Measurements from ENCODE around the gene UBAP1L. TPM values are rescaled to one million over a fixed set of nuclear protein-coding genes. Genes with fewer than 3 reads are reported as not detected.
"Not testable (repeated sequence)": the region's sequence is repeated elsewhere in the genome, so short reads cannot be mapped to it uniquely, and the experiment has no call there.

The UBAP1L gene
- polyA plus RNA-seq, 1 experiment = 1.0 TPM

DNA sequence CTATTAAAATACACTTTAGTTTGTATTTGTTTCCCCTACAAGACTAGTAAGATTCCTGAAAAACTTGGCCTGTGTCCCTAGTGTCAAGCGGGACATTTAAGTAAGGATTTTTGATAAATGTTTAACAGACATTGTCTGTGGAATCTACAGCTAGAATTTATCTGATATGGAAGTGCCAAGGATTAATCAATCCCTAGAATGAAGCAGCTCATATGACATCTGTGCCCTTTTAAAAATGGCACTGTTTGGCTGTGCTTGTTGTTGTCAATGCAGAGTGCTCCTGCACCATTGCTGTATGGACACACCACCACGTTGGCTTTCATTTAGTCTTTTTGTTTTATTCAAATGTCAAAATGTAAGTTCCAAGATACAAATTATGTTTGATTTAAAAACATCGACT lies 32.9 kb upstream of the UBAP1L start:
- POLR2A ChIA-PET = no interaction called here
- Histone ChIP-seq H3K27me3 (ENCODE audit: control insufficient read depth, insufficient read depth, low read length) (no peaks in the 10 kb centered on the region), H3K4me3 (ENCODE audit: low read depth, low read length) (no peak overlapping the region), H3K36me3 (ENCODE audit: control insufficient read depth, insufficient read depth, low read length) (peaks cover 3% of the 10 kb centered on the region)
- no peak for DNase-seq (ENCODE audit: low read depth)
- TF ChIP-seq, protein P1, sequence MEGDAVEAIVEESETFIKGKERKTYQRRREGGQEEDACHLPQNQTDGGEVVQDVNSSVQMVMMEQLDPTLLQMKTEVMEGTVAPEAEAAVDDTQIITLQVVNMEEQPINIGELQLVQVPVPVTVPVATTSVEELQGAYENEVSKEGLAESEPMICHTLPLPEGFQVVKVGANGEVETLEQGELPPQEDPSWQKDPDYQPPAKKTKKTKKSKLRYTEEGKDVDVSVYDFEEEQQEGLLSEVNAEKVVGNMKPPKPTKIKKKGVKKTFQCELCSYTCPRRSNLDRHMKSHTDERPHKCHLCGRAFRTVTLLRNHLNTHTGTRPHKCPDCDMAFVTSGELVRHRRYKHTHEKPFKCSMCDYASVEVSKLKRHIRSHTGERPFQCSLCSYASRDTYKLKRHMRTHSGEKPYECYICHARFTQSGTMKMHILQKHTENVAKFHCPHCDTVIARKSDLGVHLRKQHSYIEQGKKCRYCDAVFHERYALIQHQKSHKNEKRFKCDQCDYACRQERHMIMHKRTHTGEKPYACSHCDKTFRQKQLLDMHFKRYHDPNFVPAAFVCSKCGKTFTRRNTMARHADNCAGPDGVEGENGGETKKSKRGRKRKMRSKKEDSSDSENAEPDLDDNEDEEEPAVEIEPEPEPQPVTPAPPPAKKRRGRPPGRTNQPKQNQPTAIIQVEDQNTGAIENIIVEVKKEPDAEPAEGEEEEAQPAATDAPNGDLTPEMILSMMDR (IDR thresholded peaks at IDR 0.05; ENCODE audit: insufficient read depth, low read depth, low read length) = no peak
- CTCF ChIA-PET = interaction anchor here (0.7 to 1.2 kb wide), 3 partner anchors 8 to 19 kb away, joined by 3 to 4 read pairs (median 4); no protein-coding TSS in a partner anchor

DNA sequence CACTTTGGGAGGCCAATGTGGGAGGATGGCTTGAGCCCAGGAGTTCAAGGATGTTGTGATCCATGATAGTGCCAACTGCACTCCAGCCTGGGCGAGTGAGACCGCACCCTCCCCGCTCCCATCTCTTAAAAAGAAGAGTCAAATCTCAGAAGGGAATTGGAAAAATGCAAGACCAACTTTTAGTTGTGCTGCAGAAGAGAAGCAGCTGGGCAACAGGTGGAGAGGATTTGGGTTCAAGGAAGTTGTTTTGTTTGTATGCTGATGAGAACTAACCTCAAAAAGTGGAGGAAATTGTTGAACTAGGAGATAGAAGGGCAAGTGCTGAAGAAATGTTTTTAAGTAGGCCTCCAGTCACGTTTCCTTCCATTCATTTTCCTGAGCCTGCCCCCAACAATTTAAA lies 31.4 kb upstream of the UBAP1L start:
- ChIA-PET POLR2A (no interaction called here), CTCF (no interaction called here)
- TF ChIP-seq, protein P1 (IDR thresholded peaks at IDR 0.05; ENCODE audit: insufficient read depth, low read depth, low read length) = no peak
- DNase-seq (ENCODE audit: low read depth) = no peak
- Histone ChIP-seq H3K36me3 (ENCODE audit: control insufficient read depth, insufficient read depth, low read length) (peaks cover 2% of the 10 kb centered on the region; the same call in 1 of the 2 replicates), H3K4me3 (ENCODE audit: low read depth, low read length) (no peak overlapping the region), H3K27me3 (ENCODE audit: control insufficient read depth, insufficient read depth, low read length) (no peaks in the 10 kb centered on the region)

DNA sequence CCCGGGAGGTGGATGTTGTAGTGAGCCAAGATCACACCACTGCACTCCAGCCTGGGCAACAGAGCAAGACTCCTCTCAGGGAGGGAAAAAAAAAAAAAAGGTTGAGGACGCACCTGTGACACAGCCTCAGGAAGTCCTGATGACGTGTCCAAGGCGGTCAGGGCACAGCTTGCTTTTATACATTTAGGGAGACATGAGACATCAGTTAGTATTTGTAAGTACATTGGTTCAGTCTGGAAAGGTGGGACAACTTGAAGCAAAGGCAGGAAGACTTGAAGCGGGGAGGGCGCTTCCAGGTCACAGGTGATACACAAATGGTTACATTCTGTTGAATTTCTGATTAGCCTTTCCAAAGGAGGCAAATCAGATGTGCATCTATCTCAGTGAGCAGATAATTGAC lies 23.6 kb upstream of the UBAP1L start:
- CTCF ChIA-PET = interaction anchor here (0.6 kb wide), 2 partner anchors 15 to 19 kb away, joined by 3 read pairs; no protein-coding TSS in a partner anchor
- POLR2A ChIA-PET; H3K27me3 ChIP-seq (ENCODE audit: control insufficient read depth, insufficient read depth, low read length); H3K36me3 ChIP-seq (ENCODE audit: control insufficient read depth, insufficient read depth, low read length); DNase-seq (ENCODE audit: low read depth); H3K4me3 ChIP-seq (ENCODE audit: low read depth, low read length): not testable (repeated sequence)

DNA sequence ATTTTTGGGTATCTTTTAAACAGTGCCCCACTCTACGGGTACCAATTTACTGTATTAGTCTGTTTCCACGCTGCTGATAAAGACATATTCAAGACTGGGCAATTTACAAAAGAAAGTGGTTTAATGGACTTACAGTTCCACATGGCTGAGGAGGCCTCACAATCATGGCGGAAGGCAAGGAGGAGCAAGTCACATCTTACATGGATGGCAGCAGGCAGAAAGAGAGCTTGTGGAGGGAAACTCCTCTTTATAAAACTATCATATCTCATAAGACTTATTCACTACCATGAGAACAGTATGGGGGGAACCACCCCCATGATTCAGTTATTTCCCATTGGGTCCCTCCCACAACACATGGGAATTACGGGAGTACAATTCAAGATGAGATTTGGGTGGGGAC lies 22.9 kb upstream of the UBAP1L start:
- H3K27me3 ChIP-seq (ENCODE audit: control insufficient read depth, insufficient read depth, low read length); H3K4me3 ChIP-seq (ENCODE audit: low read depth, low read length); POLR2A ChIA-PET; H3K36me3 ChIP-seq (ENCODE audit: control insufficient read depth, insufficient read depth, low read length); DNase-seq (ENCODE audit: low read depth): not testable (repeated sequence)
- CTCF ChIA-PET = interaction anchor here (0.6 kb wide), 1 partner anchor 18 kb away, joined by 3 read pairs; no protein-coding TSS in a partner anchor

DNA sequence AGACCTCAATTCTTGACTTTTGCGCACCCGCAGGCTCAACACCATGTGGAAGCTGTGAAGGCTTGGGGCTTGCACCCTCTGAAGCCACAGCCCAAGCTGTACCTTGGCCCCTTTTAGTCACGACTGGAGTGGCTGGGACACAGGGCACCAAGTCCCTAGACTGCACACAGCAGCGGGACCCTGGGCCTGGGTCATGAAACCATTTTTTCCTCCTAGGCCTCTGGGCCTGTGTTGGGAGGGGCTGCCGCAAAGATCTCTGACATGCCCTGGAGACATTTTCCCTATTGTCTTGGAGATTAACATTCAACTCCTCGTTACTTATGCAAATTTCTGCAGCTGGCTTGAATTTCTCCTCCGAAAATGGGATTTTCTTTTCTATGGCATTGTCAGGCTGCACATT lies 22.1 kb upstream of the UBAP1L start:
- POLR2A ChIA-PET; H3K4me3 ChIP-seq (ENCODE audit: low read depth, low read length); H3K36me3 ChIP-seq (ENCODE audit: control insufficient read depth, insufficient read depth, low read length); H3K27me3 ChIP-seq (ENCODE audit: control insufficient read depth, insufficient read depth, low read length); DNase-seq (ENCODE audit: low read depth); CTCF ChIA-PET: not testable (repeated sequence)

DNA sequence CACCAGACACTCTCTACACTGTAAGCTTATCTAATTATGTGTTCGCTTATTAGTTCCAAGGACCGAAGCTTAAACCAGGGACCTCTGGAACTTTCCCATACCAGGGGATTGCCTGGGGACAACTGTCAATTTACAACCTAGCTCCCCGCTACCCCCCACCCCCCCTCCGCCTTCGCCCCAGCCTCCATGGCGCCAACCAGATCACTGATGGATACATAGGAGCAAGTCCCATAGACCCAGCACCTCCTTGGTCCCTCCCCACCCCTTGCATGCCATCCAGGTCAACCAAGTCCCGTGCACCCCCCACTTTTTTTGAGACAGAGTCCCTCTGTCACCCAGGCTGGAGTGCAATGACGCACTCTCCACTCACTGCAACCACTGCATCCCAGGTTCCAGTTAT lies 19.5 kb upstream of the UBAP1L start:
- TF ChIP-seq, protein P1 (IDR thresholded peaks at IDR 0.05; ENCODE audit: insufficient read depth, low read depth, low read length) = no peak
- Histone ChIP-seq H3K27me3 (ENCODE audit: control insufficient read depth, insufficient read depth, low read length) (no peaks in the 10 kb centered on the region), H3K36me3 (ENCODE audit: control insufficient read depth, insufficient read depth, low read length) (no peaks in the 10 kb centered on the region), H3K4me3 (ENCODE audit: low read depth, low read length) (no peak overlapping the region)
- CTCF ChIA-PET = interaction anchor here (1.2 kb wide), 1 partner anchor 14 kb away, joined by 3 read pairs; no protein-coding TSS in a partner anchor
- POLR2A ChIA-PET = interaction anchor here (0.6 kb wide), 1 partner anchor 111 kb away, joined by 3 read pairs; no protein-coding TSS in a partner anchor
- DNase-seq (ENCODE audit: low read depth) = no peak

All from BJ (cell line).